ENCODE measurements around the gene GLRX5.

The GLRX5 gene

DNA sequence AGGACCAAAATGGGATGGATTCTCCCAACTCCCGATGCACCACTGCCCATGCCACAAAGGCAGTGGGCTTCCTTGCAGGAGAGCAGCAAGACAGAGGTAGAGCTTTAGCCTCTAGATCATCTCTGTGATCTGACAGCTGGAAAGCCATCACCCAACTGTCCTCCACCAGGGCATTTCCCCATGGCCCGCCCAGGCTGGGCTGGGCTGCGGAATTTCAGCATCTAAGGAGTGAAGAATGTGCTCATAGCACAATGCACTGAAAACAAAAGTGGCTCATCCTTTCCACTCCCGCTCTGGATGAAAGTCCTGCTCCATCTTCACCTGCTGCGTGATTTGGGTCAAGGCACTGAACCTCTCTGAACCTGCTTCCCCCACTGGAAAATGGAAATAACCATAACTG is 24.0 kb upstream of the GLRX5 start:
- H3K27me3 ChIP-seq (ENCODE audit: control insufficient read depth, insufficient read depth, low read length), result no peaks in the 10 kb centered on the region
- no peak overlapping the region for H3K4me3 ChIP-seq (ENCODE audit: low read depth, low read length)
- H3K36me3 ChIP-seq (ENCODE audit: control insufficient read depth, insufficient read depth, low read length), result no peaks in the 10 kb centered on the region
- H3K9ac ChIP-seq, result no peak overlapping the region
- peaks cover 9% of the 10 kb centered on the region for H3K4me1 ChIP-seq
- H3K79me2 ChIP-seq, result peaks cover 2% of the 10 kb centered on the region
- H3K9me3 ChIP-seq (ENCODE audit: control insufficient read depth, low read length), result no peaks in the 10 kb centered on the region
- H2AFZ ChIP-seq, result no peak overlapping the region
- H3K4me2 ChIP-seq (ENCODE audit: low read length), result no peak overlapping the region
- TF ChIP-seq, protein P1, sequence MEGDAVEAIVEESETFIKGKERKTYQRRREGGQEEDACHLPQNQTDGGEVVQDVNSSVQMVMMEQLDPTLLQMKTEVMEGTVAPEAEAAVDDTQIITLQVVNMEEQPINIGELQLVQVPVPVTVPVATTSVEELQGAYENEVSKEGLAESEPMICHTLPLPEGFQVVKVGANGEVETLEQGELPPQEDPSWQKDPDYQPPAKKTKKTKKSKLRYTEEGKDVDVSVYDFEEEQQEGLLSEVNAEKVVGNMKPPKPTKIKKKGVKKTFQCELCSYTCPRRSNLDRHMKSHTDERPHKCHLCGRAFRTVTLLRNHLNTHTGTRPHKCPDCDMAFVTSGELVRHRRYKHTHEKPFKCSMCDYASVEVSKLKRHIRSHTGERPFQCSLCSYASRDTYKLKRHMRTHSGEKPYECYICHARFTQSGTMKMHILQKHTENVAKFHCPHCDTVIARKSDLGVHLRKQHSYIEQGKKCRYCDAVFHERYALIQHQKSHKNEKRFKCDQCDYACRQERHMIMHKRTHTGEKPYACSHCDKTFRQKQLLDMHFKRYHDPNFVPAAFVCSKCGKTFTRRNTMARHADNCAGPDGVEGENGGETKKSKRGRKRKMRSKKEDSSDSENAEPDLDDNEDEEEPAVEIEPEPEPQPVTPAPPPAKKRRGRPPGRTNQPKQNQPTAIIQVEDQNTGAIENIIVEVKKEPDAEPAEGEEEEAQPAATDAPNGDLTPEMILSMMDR (IDR thresholded peaks at IDR 0.05), result no peak
- no peak overlapping the region for H3K27ac ChIP-seq

DNA sequence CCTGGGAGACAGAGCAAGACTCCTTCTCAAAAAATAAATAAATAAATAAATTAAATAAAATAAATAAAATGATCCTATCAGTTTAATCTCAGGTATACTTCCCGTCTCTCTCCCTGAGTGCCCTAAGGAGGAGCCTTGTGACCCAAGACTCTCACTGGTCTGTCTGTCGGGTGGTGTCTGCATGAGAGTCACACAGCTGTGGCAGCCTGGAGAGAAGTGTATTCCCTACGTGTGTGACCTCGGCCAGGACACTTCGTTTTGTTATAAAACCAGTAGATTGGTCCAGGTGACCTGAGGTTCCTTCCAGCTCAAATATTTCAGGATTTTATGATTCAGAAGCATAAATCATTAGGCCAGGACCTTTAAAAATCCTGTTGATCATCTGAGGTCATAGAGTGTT is 23.2 kb upstream of the GLRX5 start:
- TF ChIP-seq, protein P1 (IDR thresholded peaks at IDR 0.05), result no peak
- Histone ChIP-seq H2AFZ (no peak overlapping the region), H3K27me3 (ENCODE audit: control insufficient read depth, insufficient read depth, low read length) (no peaks in the 10 kb centered on the region), H3K36me3 (ENCODE audit: control insufficient read depth, insufficient read depth, low read length) (no peaks in the 10 kb centered on the region), H3K4me1 (peaks cover 9% of the 10 kb centered on the region), H3K9me3 (ENCODE audit: control insufficient read depth, low read length) (no peaks in the 10 kb centered on the region), H3K79me2 (peaks cover 2% of the 10 kb centered on the region), H3K27ac (no peak overlapping the region), H3K9ac (no peak overlapping the region), H3K4me2 (ENCODE audit: low read length) (no peak overlapping the region), H3K4me3 (ENCODE audit: low read depth, low read length) (no peak overlapping the region)

DNA sequence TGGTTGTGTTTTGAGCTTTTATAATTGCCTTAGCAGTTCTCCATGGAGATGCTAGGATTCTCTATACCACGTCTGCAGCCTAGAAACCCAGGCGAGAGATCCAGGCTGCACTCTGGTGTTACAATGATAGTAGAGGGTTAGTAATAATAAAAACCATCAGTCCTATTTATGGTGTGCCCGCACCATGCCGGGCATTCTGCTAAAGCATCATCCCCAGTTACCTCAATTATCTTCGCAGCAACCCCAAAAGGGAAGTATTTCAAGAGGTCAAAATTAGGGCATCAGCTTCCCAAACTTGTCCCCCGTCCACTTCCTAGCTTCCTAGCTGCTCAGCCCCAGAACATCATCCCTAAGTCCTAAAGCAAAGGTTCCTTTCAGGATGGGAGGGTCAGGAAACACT is 21.6 kb upstream of the GLRX5 start:
- Histone ChIP-seq H2AFZ (no peak overlapping the region), H3K4me1 (peaks cover 15% of the 10 kb centered on the region), H3K9ac (no peak overlapping the region), H3K4me2 (ENCODE audit: low read length) (no peak overlapping the region), H3K36me3 (ENCODE audit: control insufficient read depth, insufficient read depth, low read length) (no peaks in the 10 kb centered on the region), H3K27ac (no peak overlapping the region), H3K4me3 (ENCODE audit: low read depth, low read length) (no peak overlapping the region), H3K9me3 (ENCODE audit: control insufficient read depth, low read length) (no peaks in the 10 kb centered on the region), H3K79me2 (peaks cover 2% of the 10 kb centered on the region), H3K27me3 (ENCODE audit: control insufficient read depth, insufficient read depth, low read length) (no peaks in the 10 kb centered on the region)
- TF ChIP-seq, protein P1 (IDR thresholded peaks at IDR 0.05), result no peak

DNA sequence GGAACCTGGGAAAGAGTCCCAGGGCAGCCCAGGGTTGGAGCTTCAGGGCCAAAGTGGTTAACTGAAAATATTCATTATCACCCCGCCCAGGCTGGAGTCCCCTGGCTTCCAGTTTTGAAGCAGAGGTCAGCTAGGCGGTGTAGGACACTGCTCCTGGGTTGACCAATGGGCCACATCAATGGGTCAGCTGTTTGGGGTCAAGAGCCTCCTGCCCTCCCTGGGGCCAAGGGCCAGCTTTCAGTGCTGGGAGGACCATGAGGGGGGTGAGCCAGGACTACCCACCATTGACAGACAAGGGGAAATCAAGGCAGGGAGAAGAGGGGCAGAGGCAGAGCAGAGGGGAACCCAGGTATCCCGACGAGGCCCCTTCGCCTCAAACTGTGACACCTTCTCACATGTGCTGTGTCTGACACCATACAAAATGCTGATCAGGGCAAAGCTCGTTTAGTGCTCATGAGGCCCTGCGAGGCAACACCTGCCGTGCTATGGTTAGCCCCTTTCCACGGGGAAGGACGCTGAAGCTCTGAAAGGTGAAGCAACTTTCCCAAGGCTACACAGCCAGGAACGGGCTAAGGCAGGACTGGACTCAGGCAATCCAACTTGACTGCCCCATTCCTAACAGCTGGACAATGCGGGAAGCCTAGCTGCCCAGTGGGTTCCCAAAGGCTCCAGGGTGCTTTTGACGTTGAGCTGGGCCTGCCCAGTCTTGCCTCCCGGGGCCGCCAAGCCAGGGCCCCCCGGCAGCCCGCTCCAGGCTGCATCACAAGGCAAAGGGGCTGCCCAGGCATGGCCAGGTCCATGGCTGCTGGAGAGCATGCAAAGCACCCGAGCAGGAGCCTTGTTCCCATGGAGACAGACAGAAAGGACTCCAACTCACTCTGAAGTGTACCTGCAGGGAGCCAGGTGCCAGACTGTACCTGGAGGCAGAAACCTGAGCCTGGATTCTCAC is 20.4 kb upstream of the GLRX5 start:
- no peaks in the 10 kb centered on the region for H3K9me3 ChIP-seq (ENCODE audit: control insufficient read depth, low read length)
- TF ChIP-seq, protein P1 (IDR thresholded peaks at IDR 0.05), result no peak
- H2AFZ ChIP-seq, result peak overlapping the region; percentile 92
- H3K4me2 ChIP-seq (ENCODE audit: low read length), result no peak overlapping the region
- no peak overlapping the region for H3K9ac ChIP-seq
- H3K79me2 ChIP-seq, result peaks cover 2% of the 10 kb centered on the region
- no peaks in the 10 kb centered on the region for H3K36me3 ChIP-seq (ENCODE audit: control insufficient read depth, insufficient read depth, low read length)
- H3K27me3 ChIP-seq (ENCODE audit: control insufficient read depth, insufficient read depth, low read length), result no peaks in the 10 kb centered on the region
- peaks cover 15% of the 10 kb centered on the region for H3K4me1 ChIP-seq
- H3K27ac ChIP-seq, result peak overlapping the region; percentile 55
- no peak overlapping the region for H3K4me3 ChIP-seq (ENCODE audit: low read depth, low read length)

Data from parathyroid adenoma (tissue), 2 donors.